Measurements from ENCODE around the gene HSPB1. TPM values are rescaled to one million over a fixed set of nuclear protein-coding genes. Genes with fewer than 3 reads are reported as not detected.

The HSPB1 gene
- total RNA-seq, 4 donors from 2014 or later: 388 to 879 (median 551) TPM

DNA sequence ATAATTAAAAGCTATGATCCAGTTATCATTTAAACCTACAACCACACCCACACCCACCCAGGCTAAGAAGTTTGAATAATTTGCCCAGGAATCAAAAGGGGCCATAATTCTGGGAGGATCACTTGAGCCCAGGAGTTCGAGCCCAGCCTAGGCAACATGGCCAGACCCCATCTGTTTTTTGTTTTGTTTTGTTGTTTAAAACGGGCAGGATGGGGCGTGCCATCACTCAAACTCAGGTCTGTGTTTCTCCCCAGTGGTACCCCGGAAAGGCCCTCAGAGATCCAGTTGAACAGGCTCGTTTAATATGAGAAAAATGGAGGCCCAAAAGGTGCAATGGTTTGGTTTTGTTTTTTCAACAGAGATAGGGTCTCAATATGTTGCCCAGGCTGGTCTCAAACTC lies 23.3 kb downstream of the HSPB1 start:
- Histone ChIP-seq H3K36me3 (peaks cover 15 to 21% of the 10 kb centered on the region in 2 donors), H3K4me3 (replicated peaks in 1 of 3) (no peak overlapping the region), H3K4me1 (peaks cover 14 to 19% of the 10 kb centered on the region in 2 donors), H3K27me3 (no peaks in the 10 kb centered on the region), H3K27ac (no peak overlapping the region), H3K9me3 (no peaks in the 10 kb centered on the region)
- intact Hi-C loops (cut with DNase I): no loop called here
- DNase-seq: no peak
- no peak for TF ChIP-seq POLR2A (IDR thresholded peaks at IDR 0.05)
- TF ChIP-seq, protein P1, sequence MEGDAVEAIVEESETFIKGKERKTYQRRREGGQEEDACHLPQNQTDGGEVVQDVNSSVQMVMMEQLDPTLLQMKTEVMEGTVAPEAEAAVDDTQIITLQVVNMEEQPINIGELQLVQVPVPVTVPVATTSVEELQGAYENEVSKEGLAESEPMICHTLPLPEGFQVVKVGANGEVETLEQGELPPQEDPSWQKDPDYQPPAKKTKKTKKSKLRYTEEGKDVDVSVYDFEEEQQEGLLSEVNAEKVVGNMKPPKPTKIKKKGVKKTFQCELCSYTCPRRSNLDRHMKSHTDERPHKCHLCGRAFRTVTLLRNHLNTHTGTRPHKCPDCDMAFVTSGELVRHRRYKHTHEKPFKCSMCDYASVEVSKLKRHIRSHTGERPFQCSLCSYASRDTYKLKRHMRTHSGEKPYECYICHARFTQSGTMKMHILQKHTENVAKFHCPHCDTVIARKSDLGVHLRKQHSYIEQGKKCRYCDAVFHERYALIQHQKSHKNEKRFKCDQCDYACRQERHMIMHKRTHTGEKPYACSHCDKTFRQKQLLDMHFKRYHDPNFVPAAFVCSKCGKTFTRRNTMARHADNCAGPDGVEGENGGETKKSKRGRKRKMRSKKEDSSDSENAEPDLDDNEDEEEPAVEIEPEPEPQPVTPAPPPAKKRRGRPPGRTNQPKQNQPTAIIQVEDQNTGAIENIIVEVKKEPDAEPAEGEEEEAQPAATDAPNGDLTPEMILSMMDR (IDR thresholded peaks at IDR 0.05): no peak
- WGBS, 2 donors: 95 to 98% methylated on average over 5 of the region's 5 CpGs

DNA sequence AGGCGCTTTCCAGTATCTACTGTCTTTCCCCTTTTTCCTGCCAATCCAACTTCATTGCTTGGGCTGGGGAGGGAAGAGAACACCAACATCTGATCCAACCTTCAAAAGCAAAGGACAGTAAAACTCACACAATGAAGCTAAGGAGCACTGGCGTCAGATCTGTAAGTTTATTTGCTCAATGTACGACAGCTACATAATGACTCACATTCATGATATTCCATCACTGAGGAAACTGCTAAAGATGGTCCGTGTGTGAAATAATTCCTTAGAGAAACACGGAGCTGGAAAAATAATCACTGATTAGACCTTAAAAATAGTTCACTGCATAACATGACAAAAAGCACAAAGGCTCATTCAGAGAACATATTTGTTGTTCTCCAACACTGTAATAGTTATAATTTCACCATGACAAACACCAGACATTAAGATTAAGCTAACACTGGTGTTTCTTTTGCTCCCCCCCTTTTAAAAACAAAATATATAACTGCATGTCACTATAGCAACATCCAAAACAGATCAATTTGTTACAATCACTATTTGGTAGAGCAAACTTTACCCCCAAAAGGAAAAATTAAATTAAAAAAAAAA lies 24.3 kb downstream of the HSPB1 start:
- intact Hi-C loops (cut with DNase I): no loop called here
- H3K27ac ChIP-seq: no peak overlapping the region
- TF ChIP-seq POLR2A (IDR thresholded peaks at IDR 0.05): no peak
- TF ChIP-seq, protein P1 (IDR thresholded peaks at IDR 0.05): no peak
- peaks cover 15 to 21% of the 10 kb centered on the region in 2 donors for H3K36me3 ChIP-seq
- H3K27me3 ChIP-seq: no peaks in the 10 kb centered on the region
- no peak for DNase-seq
- WGBS, 2 donors: 77 to 87% methylated on average over 5 of the region's 5 CpGs
- H3K4me1 ChIP-seq: peaks cover 16 to 22% of the 10 kb centered on the region in 2 donors
- no peak overlapping the region for H3K4me3 ChIP-seq (replicated peaks in 1 of 3)
- no peaks in the 10 kb centered on the region for H3K9me3 ChIP-seq

DNA sequence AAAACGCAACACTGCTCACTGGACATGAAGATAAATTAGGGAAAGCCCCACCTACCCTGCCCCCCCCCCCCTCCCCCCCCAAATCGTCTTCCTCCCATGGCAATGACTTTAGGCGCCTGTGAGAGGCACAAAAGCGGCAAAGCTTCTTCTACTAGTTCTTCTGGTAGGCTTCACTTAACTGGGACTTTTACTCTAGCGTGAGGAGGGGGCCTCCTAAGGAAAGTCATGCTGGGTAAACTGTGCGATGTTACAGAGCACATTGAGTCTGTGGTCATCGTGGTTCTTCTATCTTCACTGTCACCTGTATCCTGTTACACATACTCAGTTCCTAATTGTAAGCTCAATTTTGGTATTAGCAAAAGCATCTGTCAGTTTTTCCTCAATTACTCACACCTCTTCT lies 25.1 kb downstream of the HSPB1 start:
- peaks cover 13 to 21% of the 10 kb centered on the region in 2 donors for H3K36me3 ChIP-seq
- peaks cover 25 to 29% of the 10 kb centered on the region in 2 donors for H3K4me1 ChIP-seq
- intact Hi-C loops (cut with DNase I): no loop called here
- no peak for TF ChIP-seq POLR2A (IDR thresholded peaks at IDR 0.05)
- TF ChIP-seq, protein P1 (IDR thresholded peaks at IDR 0.05): no peak
- no peak overlapping the region for H3K27ac ChIP-seq
- no peak overlapping the region for H3K4me3 ChIP-seq (replicated peaks in 1 of 3)
- no peaks in the 10 kb centered on the region for H3K9me3 ChIP-seq
- 72 to 73% methylated on average over 7 of the region's 7 CpGs for WGBS, 2 donors
- no peak for DNase-seq
- H3K27me3 ChIP-seq: no peaks in the 10 kb centered on the region

DNA sequence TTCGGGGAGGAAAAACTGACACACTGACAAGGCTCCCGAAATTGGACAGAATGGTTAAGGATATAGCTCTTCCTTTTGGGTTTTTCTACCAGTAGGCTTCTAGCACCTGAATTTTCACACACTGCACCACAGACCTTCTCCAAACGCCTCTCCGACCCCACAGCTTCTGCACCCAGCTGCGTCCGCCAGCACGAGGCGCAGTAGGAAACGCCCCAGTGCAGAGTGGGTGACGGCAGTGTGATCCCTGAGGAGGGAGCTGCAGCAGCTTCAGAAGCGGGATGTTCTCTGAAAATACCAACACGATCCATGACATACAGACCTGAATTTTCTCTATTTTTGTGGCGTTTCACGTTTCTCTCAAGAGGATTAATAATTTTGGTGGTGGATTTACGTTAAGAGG lies 25.9 kb downstream of the HSPB1 start:
- no peak overlapping the region for H3K4me3 ChIP-seq (replicated peaks in 1 of 3)
- H3K27ac ChIP-seq: no peak overlapping the region
- H3K4me1 ChIP-seq: peaks cover 29 to 31% of the 10 kb centered on the region in 2 donors
- H3K36me3 ChIP-seq: peaks cover 13 to 21% of the 10 kb centered on the region in 2 donors
- WGBS, 2 donors: 79 to 86% methylated on average over 15 of the region's 15 CpGs
- TF ChIP-seq, protein P1 (IDR thresholded peaks at IDR 0.05): no peak
- TF ChIP-seq POLR2A (IDR thresholded peaks at IDR 0.05): no peak
- no peaks in the 10 kb centered on the region for H3K27me3 ChIP-seq
- DNase-seq: no peak
- H3K9me3 ChIP-seq: no peaks in the 10 kb centered on the region
- intact Hi-C loops (cut with DNase I): no loop called here

DNA sequence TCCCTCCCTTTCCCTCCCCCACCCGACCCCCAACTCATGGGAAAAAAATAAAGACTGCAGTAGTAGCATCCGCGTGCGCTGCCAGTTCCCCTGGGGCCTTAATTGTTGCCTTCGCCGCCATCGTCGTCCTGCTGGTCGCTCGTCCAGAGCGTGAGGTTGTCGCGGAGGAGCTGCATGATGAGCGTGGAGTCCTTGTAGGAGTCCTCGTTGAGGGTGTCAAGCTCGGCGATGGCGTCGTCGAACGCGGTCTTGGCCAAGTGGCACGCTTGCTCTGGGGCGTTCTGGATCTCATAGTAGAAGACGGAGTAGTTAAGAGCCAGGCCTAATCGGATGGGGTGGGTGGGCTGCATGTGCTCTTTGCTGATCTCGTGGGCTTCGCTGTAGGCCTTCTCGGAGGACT lies 27.0 kb downstream of the HSPB1 start:
- peaks cover 34% of the 10 kb centered on the region in 2 donors for H3K4me1 ChIP-seq
- no peak for DNase-seq
- no peak overlapping the region for H3K27ac ChIP-seq
- H3K27me3 ChIP-seq: no peaks in the 10 kb centered on the region
- no peaks in the 10 kb centered on the region for H3K9me3 ChIP-seq
- 92 to 94% methylated on average over 29 of the region's 29 CpGs for WGBS, 2 donors
- intact Hi-C loops (cut with DNase I): no loop called here
- H3K4me3 ChIP-seq (replicated peaks in 1 of 3): no peak overlapping the region
- TF ChIP-seq, protein P1 (IDR thresholded peaks at IDR 0.05): no peak
- no peak for TF ChIP-seq POLR2A (IDR thresholded peaks at IDR 0.05)
- peaks cover 13 to 21% of the 10 kb centered on the region in 2 donors for H3K36me3 ChIP-seq

Data from thyroid gland (tissue), 4 donors.